HUES64 (cell line): ENCODE results near the gene FYN.
A peak's percentile ranks its signal among the peaks of the same experiment; 100 is the strongest.

Experiments used
- H3K27ac ChIP-seq: 2 replicates; pipeline ENCODE4 v1.7.0; 2013; ENCODE audit warnings: low read depth, low read length, inconsistent platforms
- H3K27me3 ChIP-seq: 2 replicates; pipeline ENCODE4 v1.6.1; 2013; ENCODE audit warnings: mild to moderate bottlenecking, low read length; ENCODE audit not compliant: insufficient read depth
- H3K36me3 ChIP-seq: 2 replicates; pipeline ENCODE4 v1.6.1; 2013; ENCODE audit warnings: mild to moderate bottlenecking, low read length; ENCODE audit not compliant: insufficient read depth
- H3K4me1 ChIP-seq: 2 replicates; pipeline ENCODE4 v1.6.1; 2013; ENCODE audit warnings: mild to moderate bottlenecking, low read length, moderate library complexity; ENCODE audit not compliant: insufficient read depth
- H3K4me3 ChIP-seq: 2 replicates; pipeline ENCODE4 v1.5.1; 2013; ENCODE audit warnings: mild to moderate bottlenecking, low read length, moderate library complexity
- H3K9ac ChIP-seq: 2 replicates; pipeline ENCODE4 v1.6.1; 2013; ENCODE audit warnings: mild to moderate bottlenecking, low read depth, low read length
- H3K9me3 ChIP-seq: 2 replicates; pipeline ENCODE4 v1.6.1; 2013; ENCODE audit warnings: low read depth, low read length; ENCODE audit not compliant: insufficient read depth
- WGBS: fragments of 150-250, 120-280 bp; methylation state at CpG from one replicate; pipeline ENCODE4 v1.1.7; 2013; ENCODE audit warnings: missing lambda C conversion rate; 5-methylcytosine and 5-hydroxymethylcytosine counted together

The FYN gene

DNA sequence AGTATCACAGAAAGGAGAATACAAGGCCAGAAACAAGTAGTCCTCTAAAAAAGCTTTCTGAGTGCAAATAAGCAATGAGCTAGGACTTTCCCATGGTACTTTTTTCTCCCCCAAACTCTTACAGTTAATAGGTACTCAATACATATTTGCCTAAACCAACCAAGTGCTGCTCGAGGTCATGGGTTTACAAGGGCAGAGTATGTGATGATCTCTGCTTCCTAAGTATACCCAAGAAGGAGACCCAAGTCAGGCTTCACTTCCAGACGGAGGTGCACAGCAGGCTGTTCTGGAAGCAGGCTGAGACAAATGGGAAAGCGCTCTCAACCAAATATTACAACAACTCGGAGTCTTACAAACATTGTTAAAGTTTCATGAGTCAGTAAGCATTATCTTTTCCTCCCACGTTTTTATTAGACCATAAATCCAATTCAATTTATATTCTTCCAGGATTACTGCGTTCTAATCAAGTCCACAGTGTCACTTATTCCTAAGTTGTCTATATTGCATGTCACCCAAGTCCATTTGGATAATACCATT, 8.1 kb downstream of the FYN start:
- H3K4me1 ChIP-seq = peaks cover 68% of the 10 kb centered on the region
- no peak overlapping the region for H3K9ac ChIP-seq
- H3K4me3 ChIP-seq = no peak overlapping the region
- H3K36me3 ChIP-seq = no peaks in the 10 kb centered on the region
- WGBS = 87% methylated on average over 6 of the region's 6 CpGs
- no peaks in the 10 kb centered on the region for H3K27me3 ChIP-seq
- H3K27ac ChIP-seq = no peak overlapping the region
- no peaks in the 10 kb centered on the region for H3K9me3 ChIP-seq

DNA sequence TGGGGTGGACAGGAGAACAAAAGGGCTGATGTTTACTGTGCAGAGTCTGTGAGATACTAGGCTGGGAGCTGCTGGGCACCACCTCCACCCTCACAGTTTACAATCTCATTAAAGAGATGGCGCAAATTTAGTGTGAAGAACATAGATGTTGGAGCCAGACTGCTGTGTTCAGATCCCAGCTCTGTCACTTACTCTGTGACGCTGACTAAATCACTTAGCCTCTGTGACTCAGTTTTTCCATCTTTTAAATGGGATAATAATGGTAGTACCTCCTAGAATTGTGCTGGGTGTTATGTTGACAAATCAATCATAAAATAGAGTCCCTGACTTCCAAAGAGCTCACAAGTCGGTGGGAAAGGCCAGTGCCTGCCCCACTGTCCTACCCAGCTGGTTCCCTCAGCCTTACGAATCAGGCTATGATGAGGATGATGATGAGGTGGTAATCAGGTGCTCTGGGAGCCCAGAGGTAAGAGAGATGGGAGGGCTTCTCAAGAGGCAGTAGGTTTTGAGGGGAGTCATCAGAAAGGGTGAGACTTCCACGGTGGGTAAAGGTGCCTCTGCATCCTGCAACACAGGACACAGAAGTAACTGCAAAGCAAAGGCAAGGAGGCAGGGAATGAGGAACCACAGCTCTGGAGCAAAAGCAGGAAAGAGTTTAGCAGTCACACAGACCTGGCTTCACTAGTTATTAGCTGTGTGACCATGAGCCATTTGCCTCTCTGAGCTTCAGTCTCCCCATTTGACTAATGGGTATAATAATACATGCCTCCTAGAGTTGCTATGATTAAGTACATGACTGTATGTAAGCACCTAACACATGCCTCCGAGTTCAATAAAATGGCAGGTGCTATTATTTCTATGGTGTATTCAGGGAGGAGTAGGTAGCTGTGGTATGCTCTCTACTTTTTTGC, 8.9 kb downstream of the FYN start:
- no peaks in the 10 kb centered on the region for H3K9me3 ChIP-seq
- 93% methylated on average over 6 of the region's 6 CpGs for WGBS
- H3K9ac ChIP-seq = no peak overlapping the region
- no peak overlapping the region for H3K27ac ChIP-seq
- no peaks in the 10 kb centered on the region for H3K36me3 ChIP-seq
- H3K27me3 ChIP-seq = no peaks in the 10 kb centered on the region
- peaks cover 61% of the 10 kb centered on the region for H3K4me1 ChIP-seq
- no peak overlapping the region for H3K4me3 ChIP-seq

DNA sequence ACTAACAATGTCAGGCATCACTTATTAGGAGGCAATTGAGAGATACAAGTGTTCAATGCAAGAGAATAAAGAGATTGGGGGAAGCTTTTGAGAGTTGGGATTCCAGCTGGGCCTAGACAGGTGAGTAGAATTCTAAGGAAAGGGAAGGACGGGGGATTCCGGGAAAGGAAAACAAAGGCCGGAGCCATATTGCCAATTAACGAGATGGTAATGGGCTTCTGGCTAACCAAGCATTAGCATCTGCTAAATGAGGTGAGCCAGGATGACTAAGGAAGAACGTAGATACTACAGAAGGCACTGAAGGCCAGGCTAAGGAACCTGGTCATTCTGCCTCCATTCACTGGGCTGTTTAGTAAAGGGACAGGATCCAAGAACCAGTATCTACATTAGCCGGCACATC, 10.5 kb downstream of the FYN start:
- WGBS = 63% methylated on average over 6 of the region's 6 CpGs
- H3K9me3 ChIP-seq = no peaks in the 10 kb centered on the region
- H3K4me1 ChIP-seq = peaks cover 61% of the 10 kb centered on the region
- no peaks in the 10 kb centered on the region for H3K36me3 ChIP-seq
- no peaks in the 10 kb centered on the region for H3K27me3 ChIP-seq
- no peak overlapping the region for H3K9ac ChIP-seq
- no peak overlapping the region for H3K4me3 ChIP-seq
- H3K27ac ChIP-seq = peak overlapping the region; percentile 7

DNA sequence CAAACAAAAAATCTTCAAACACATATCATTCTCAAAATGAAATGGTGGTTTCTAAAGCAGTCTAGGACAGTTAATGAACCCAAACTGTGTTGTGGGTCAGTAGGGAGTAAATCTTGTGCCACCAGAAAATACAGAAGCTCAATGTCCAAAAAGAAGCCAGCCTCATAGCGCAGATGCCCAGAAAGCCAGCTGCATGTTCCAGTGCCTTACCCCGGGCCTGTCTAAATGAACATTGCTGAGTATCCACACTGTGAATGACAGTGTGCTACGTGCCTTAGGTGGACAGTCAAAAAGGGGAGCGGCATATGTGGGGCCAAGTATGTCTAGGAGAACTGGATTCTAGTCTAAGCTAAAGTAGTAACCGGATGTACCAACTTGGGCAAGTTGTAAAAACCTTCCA, 10.9 kb downstream of the FYN start:
- Histone ChIP-seq H3K36me3 (no peaks in the 10 kb centered on the region), H3K4me1 (peaks cover 61% of the 10 kb centered on the region), H3K27ac (peak overlapping the region; percentile 7; the same call in 1 of the 2 replicates), H3K9me3 (no peaks in the 10 kb centered on the region), H3K4me3 (no peak overlapping the region), H3K9ac (no peak overlapping the region), H3K27me3 (no peaks in the 10 kb centered on the region)
- 93% methylated on average over 5 of the region's 5 CpGs for WGBS

DNA sequence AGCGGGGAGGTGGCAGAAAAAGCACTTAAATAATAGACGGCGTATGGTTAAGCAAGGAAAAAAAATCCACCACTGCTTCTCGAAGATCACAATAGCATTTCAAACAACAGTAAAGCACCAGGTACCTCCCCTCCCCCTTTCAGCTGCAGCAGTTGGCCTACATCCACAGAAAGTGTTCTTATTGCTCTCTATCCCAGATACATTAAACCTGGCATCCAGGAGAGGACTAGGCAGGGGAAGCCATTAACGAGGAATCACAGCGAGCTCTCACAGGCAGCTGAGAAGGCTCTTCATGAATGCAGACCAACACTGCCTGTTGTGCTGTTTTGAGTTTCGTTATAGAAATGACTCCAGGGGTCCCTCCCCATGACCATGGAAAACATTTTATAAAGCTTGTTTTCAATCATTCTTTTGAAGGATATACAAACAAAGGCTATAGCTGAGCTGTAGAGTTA, 11.8 kb downstream of the FYN start:
- no peaks in the 10 kb centered on the region for H3K27me3 ChIP-seq
- H3K27ac ChIP-seq = peak overlapping the region; percentile 7; the same call in 1 of the 2 replicates
- no peaks in the 10 kb centered on the region for H3K36me3 ChIP-seq
- H3K9me3 ChIP-seq = no peaks in the 10 kb centered on the region
- H3K9ac ChIP-seq = no peak overlapping the region
- no peak overlapping the region for H3K4me3 ChIP-seq
- peaks cover 63% of the 10 kb centered on the region for H3K4me1 ChIP-seq
- 82% methylated on average over 7 of the region's 7 CpGs for WGBS

DNA sequence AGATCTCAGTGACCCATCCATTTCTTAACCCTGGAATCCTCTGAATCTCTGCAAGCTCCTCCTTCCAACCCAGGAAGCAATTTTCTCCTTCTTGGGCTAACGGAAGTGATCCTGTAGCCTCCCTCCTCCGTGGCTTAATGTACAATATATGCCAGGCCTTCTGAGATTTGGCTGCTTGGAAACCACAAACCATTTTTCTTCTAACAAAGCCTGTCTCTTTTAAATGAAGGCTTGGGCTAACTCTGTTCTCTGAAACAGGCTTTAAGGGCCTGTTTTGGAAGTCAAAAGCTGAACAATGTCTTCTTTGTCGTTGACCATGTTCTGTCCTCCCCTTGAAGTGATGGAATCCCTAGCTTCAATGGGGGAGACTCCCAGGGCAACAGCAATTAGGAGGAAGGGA, 14.9 kb downstream of the FYN start:
- Histone ChIP-seq H3K27me3 (no peaks in the 10 kb centered on the region), H3K4me1 (peaks cover 67% of the 10 kb centered on the region), H3K9ac (no peak overlapping the region), H3K4me3 (no peak overlapping the region), H3K27ac (0 out of 2 replicates have a peak overlapping the region, but pooled peaks have one; percentile 7), H3K9me3 (no peaks in the 10 kb centered on the region), H3K36me3 (0 out of 2 replicates have a peak, but pooled peaks cover 3% of the 10 kb centered on the region)
- 71% methylated on average over 3 of the region's 3 CpGs for WGBS

DNA sequence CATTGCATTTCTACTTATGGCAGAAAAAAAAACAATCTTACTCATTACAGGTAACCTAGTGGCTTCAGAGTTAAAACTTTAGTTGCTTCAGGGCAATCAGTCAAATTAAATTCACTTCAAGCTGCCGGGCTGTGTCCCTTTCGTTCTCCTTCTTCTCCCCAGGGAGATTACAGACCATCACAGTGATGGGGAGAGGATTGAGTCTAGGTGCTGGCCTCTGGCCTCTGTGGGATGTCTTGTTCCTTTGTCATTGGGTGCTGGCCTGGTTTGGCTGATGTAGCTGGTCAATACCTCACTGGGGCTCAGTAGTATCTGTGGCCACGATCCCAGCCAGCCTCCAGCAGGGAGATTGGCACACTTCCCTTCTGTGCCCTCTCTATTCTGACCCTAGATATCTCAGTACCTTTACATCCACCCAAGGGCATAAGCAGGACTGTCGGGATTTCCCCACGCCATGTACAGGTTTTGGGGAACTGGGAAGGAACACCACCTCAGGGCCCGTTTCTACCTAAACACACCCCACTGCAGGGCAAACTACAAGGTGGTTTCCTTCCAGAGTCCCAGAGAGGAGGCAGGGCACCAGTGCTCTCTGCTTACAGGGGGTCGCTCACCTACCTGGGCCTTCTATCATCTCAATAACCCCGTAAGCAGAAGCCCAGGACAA, 15.4 kb downstream of the FYN start:
- 91% methylated on average over 8 of the region's 8 CpGs for WGBS
- H3K9ac ChIP-seq = no peak overlapping the region
- H3K27me3 ChIP-seq = no peaks in the 10 kb centered on the region
- 0 out of 2 replicates have a peak, but pooled peaks cover 3% of the 10 kb centered on the region for H3K36me3 ChIP-seq
- 0 out of 2 replicates have a peak overlapping the region, but pooled peaks have one; percentile 7 for H3K27ac ChIP-seq
- H3K4me3 ChIP-seq = no peak overlapping the region
- no peaks in the 10 kb centered on the region for H3K9me3 ChIP-seq
- H3K4me1 ChIP-seq = peaks cover 66% of the 10 kb centered on the region

DNA sequence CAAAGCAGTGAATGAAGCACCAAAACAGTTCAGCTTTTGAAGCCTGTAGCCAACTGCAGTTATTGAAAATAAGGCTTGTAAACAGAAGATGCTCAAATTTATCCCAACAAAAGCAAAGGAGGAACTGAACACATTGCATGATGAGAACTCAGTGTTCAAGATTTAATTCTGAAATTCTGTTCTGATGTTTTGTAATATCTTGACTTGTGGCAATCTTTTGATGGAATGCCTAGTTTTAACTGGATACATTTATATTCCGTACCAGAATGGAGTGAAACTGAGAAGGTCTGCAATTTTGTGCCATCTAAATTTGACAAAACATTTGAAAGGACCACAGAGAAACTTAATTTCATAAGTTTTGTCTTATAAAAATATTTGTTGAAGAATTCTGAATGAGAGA, 17.5 kb downstream of the FYN start:
- no peak overlapping the region for H3K27ac ChIP-seq
- H3K36me3 ChIP-seq = 0 out of 2 replicates have a peak, but pooled peaks cover 3% of the 10 kb centered on the region
- peaks cover 56% of the 10 kb centered on the region for H3K4me1 ChIP-seq
- H3K9ac ChIP-seq = no peak overlapping the region
- no peaks in the 10 kb centered on the region for H3K27me3 ChIP-seq
- 93% methylated on average over 1 of the region's 1 CpG for WGBS
- no peaks in the 10 kb centered on the region for H3K9me3 ChIP-seq
- H3K4me3 ChIP-seq = no peak overlapping the region

DNA sequence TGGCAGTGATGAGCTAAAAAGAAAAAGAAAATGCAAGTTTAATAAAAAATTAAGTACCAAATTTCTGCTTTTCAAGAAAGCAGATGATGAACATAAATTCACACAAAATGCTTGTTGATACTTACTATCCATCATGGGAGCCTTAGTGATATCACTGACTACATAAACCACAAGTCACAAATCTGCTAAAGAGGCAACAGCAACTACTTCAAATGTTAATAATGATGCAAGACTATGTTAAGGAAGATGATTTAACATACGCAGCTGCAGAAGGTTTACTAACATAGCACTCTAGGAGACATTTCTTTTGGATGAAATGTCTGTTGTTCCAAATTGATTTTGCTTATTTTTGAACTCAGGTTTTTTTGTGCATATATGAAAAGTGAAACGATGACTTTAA, 18.6 kb downstream of the FYN start:
- Histone ChIP-seq H3K27ac (no peak overlapping the region), H3K9ac (no peak overlapping the region), H3K4me3 (no peak overlapping the region), H3K9me3 (no peaks in the 10 kb centered on the region), H3K4me1 (peaks cover 57% of the 10 kb centered on the region), H3K36me3 (0 out of 2 replicates have a peak, but pooled peaks cover 3% of the 10 kb centered on the region), H3K27me3 (no peaks in the 10 kb centered on the region)
- 79% methylated on average over 1 of the region's 2 CpGs for WGBS

DNA sequence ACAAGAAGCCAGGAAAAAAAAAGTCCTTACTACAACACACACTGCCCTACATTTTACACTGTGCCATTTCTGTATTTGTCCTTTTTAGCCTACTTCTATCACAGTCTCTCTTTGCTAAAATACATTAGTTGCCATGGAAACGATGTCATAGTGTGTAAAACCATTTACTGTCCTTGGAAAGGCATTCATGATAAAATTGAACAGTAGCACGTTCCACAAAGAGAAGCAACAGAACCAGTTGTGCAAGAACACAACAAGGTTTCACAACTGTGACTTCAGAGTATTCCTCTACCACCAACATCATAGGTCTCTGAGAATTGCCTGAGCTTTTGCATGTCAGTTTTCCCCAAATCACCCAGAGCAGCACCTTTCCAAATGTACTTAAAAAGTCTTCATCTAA, 20.5 kb downstream of the FYN start:
- Histone ChIP-seq H3K4me3 (no peak overlapping the region), H3K9me3 (no peaks in the 10 kb centered on the region), H3K27ac (no peak overlapping the region), H3K4me1 (peaks cover 64% of the 10 kb centered on the region), H3K36me3 (0 out of 2 replicates have a peak, but pooled peaks cover 3% of the 10 kb centered on the region), H3K9ac (no peak overlapping the region), H3K27me3 (no peaks in the 10 kb centered on the region)
- 88% methylated on average over 2 of the region's 2 CpGs for WGBS
